Nucleus accumbens (tissue), 56 donors: Measurements from ENCODE around the gene PIK3CD.

Experiments used
- DNase-seq, 56 donors: peaks; one replicate each; lab custom pipeline; 2025; lab: John Stamatoyannopoulos, UW

Gene PIK3CD

DNA sequence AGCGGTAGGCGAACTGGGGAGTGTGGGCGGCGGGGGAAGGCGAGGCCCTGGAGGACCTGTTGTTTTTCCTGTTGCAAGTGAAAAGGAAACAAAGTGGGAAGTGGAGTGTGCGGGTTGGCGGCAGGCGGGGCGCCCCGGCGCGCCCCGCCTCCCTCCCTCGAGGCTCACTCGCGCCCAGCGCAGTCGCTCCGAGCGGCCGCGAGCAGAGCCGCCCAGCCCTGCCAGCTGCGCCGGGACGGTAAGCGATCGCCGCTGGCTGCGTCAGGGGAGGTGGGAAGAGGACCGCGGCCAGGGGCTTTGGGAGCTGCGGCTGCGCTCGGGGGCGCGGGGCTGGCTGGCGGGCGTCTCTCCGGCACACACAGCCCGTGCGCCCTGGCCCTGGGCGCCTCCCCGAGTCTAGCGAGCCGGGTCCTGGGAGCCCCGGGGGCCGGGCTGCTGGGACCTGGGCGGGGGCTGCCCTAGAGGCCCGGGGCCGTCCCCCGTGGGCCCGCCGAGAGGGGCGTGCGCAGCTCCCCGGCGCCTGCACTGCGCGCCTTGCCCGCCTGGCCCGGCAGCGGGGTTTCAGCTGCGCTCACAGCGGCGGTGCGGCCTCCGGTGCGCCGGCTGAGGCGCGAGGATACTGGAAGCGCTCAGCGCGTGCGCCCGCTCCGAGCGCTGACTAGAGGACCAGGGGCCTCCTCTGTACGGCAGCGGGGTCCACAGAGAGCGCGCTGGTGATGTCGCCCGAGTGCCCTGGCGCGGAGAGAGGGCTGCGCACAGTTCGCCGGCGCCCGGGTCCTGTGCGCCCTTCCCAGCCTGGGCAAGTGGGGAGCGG lies at the start of gene PIK3CD:
Gene PIK3CD (plus strand): TSS at position 167 of the 814 bp plus-strand sequence. CDS start 58,725 bp downstream, outside the sequence.
- peak in 2 of 56 donors; percentile 3 to 6 for DNase-seq

GRCh38 chr1:9601942-9602793 lies 49.4 kb upstream of the PIK3CD start:
- DNase-seq, result no peak

DNA sequence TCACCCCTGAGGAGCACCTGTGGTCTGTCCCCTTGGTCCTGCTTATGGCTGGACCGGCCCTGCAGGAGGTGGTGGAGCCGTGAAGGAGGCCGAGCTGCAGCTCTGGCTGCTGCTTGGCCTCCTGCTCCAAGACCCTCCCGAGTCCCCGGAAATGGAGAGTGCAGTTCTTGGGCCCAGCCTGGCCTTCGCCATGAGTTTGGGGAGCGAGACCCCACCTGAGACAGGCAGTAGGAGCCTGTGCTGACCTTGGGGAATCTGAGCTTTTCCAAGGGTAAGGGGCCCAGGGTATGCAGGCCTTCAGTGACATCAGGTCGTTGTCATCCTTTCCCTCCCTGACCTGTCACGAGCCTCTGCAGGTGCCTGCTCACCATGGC lies 48.8 kb upstream of the PIK3CD start:
- no peak for DNase-seq

GRCh38 chr1:9603307-9603706 lies 48.2 kb upstream of the PIK3CD start:
- DNase-seq, result no peak

DNA sequence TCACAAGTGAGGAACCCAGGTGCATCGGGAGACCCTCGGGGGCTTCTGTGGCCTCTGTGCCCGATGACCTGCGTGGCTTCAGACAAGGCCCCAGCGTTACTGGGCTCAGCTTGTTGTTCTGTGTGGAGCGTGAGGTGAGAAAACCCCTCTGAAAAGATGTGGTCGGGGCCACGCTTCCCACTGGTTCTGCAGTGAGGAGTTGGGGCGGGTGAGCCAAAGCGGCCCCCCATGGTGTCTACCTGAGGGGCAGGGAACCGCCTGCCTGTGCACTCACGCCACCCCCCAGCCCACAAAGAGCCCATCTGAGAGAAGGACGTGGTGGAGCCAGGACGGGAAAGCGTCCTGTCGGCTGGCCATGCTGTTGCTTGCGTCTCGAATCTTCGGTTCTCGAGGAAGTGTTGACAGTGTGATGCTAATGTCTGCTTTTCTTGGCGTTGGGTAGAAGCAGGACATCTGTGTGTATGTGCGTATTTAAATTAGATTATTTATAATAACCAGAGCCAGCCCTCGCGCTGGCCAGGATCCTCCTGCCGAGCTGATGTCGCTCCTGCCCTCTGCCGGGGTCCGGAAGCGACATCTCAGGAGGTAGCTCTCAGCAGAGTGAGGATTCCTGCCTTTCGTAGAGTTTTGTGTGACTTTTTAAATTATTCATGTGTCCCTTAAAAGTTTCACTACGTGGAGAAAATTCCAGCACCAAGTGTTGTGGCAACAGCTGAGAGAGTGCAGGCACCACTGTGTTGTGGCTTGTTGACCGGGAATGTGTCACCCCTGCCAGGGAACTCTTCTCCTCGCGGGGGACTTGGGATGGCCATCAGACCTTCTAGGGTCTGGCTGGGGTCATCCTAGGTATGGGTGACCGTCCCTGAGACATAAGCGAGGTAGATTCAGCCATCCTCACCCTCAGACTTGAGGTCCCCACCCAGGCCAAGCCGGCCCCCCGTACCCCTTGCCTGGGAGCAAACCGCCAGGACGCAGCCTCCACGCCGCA lies 47.5 kb upstream of the PIK3CD start:
- DNase-seq, result no peak

- no peak for DNase-seq
Measured at GRCh38 chr1:9604836-9605235, 46.7 kb upstream of the PIK3CD start.

DNA sequence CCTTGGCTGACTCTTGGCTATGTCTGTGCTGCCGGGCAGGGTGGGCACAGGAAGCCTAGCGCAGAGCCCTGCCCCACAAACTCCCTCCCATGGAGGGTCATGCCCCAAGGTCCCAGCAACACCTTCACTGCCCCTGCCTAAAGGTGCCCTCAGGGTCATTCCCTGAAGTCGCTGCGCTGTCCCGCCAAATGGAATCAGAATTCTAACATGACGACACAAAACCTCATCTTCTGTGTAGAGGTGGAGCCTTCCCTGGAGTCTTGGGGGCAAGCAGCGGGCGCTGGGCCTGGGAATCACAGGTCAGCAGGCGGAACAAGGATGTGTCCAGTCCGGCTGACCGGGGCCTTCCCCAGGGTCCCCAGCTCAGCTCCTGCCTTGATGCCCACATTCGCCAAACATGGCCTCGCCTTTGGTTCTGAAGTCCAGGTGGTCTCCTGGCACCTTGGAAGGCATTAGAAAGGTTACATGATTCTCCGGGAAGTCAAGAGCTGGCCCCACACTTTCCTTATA lies 45.5 kb upstream of the PIK3CD start:
- DNase-seq, result no peak

DNA sequence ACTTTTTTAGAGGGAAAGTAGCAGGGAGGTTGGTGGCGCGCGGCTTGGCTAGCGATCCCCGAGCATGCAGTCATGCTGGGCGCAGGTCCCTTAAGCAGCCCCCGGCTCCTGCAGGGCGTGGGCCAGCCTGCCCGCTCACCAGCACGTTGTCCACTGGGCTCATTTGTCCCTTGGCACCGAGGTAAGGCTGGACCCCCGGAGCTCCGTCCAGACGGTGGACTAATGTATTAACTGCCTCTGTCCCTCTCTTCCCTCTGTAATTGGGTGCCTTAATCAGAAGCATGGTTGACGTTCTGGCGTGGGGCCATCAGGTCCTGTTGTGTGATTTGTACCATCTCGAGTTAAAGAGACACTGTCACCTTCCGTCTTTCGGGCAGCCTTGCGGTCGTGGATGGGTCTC lies 45.1 kb upstream of the PIK3CD start:
- DNase-seq, result no peak

GRCh38 chr1:9606948-9607347 lies 44.6 kb upstream of the PIK3CD start:
- DNase-seq, result peak in 21 of 56 donors; percentile 8 to 64 (median 25)

GRCh38 chr1:9607352-9607751 lies 44.2 kb upstream of the PIK3CD start:
- DNase-seq, result no peak

GRCh38 chr1:9609998-9610397 lies 41.5 kb upstream of the PIK3CD start:
- no peak for DNase-seq

GRCh38 chr1:9610548-9610947 lies 41.0 kb upstream of the PIK3CD start:
- no peak for DNase-seq

DNA sequence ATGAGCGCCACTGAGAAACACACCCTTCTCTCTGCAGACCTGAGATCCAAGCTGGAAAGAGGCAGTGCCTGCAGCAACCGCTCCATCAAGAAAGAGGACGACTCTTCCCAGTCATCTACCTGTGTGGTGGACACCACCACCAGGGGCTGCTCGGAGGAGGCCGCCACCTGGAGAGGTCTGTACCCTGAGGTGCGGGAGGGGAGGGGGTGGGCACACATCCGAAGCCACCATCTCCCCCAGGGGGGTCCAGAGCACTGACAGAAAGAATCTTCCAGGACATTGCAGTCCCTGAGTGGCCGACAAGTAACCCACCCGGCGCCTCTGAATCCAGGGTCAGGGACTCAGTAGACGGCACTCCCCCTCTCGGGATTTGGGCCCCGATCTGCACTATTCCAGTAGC lies 39.8 kb upstream of the PIK3CD start:
- DNase-seq, result no peak

DNA sequence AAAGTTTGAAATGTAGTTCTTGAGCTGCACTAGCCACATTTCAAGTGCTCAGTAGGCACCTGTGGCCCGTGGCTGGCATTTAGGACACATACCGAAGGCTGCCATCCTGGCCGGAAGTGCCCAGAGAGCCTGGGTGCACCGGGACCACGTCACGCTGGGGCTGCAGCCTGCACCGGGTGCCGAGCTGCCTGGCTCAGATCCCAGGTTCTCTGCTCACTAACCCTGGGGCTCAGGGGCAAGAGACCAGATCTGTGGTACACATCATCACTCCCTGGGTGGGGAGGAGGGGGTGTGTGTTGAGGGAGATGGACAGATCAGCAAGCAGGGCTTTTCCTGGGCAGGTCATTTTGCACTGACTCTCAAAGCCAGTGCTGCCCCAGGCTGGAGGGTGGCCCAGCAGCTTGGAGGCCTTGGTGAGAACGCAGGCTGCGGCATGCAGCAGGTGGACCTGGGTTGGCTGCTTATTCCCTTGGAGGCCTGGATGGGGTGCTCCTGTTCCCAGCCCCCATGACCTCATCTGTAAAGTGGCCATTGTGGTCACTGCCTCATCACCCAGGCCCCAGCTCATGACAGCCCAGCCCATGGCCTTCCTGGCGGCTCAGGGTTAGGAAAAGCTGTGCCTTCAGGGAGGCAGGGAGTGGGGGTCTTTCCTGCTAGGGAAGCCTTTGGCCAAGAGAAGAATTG lies 39.2 kb upstream of the PIK3CD start:
- no peak for DNase-seq

DNA sequence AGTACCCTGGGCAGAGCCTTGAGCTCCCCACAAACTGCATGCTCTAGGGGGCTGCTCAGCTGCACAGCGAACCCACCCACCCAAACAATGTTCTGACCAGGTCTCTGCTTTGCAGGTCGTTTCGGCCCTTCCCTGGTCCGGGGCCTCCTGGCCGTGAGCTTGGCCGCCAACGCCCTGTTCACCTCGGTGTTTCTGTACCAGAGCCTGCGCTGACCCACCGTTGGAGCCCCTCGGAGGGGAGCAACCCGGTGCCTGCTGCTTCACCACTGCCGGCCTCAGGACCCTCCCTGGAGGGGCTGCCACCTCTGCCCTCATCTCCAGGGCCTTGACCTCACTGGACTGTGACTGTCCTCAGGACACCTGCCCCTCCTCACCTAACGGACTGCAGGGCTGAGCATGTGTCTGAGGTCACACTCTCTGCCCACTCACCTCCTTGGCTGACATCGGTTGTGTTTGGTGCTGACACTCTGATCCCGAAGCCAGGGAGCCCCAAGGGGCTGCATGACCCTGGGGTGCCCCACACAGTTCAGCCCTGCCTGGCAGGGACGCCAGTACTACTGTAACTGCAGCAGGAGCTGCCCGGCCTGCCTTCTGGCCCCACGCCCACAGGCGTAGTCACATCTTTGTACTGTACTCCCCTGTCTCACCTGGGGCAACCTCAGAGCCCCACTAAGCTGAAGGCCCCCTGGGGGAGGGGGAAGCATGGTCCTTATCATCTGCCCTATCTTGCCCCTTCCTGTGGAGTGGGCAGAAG lies 38.5 kb upstream of the PIK3CD start:
- no peak for DNase-seq

- DNase-seq, result no peak
Measured at GRCh38 chr1:9613625-9614299, 37.8 kb upstream of the PIK3CD start.

- peak in 24 of 56 donors; percentile 0 to 61 (median 22) for DNase-seq
Measured at GRCh38 chr1:9615316-9616063, 36.0 kb upstream of the PIK3CD start.
